A549 (cell line): ENCODE measurements around the gene KCNG3.

Experiments
- CHD2 ChIP-seq: fragments of 150-350 bp; IDR thresholded peaks from 2 replicates; pipeline ENCODE4 v1.6.1; 2014; ENCODE audit warnings: low read length; ENCODE audit not compliant: partially characterized antibody
- JUN ChIP-seq, 2 experiments: fragments of >200 bp; sonication (Bioruptor Twin); formaldehyde crosslinking; IDR thresholded peaks; 2 replicates in 1 of 2; 3 replicates in 1 of 2; pipeline ENCODE4 v1.6.1; 2016 to 2017
- MYC ChIP-seq: IDR thresholded peaks from 2 replicates; pipeline ENCODE4 v1.6.1; 2012; ENCODE audit warnings: mild to moderate bottlenecking, inconsistent platforms, low read length, improper control_type of control experiment, borderline replicate concordance
- POLR2A ChIP-seq: IDR thresholded peaks from 2 replicates; pipeline ENCODE4 v1.6.1; 2012; ENCODE audit warnings: mild to moderate bottlenecking, low read length
- RARB ChIP-seq: fragments of 250-450 bp; sonication (Bioruptor Pico); IDR thresholded peaks from 2 replicates; pipeline ENCODE4 v1.8.0; 2021; ENCODE audit warnings: mild to moderate bottlenecking, moderate library complexity
- TF ChIP-seq, protein P1 (sequence below): fragments of >200 bp; sonication (Bioruptor Twin); formaldehyde crosslinking; IDR thresholded peaks from 3 replicates; pipeline ENCODE4 v1.5.1; 2016

- TF ChIP-seq MYC: no peak
- TF ChIP-seq, protein P1, sequence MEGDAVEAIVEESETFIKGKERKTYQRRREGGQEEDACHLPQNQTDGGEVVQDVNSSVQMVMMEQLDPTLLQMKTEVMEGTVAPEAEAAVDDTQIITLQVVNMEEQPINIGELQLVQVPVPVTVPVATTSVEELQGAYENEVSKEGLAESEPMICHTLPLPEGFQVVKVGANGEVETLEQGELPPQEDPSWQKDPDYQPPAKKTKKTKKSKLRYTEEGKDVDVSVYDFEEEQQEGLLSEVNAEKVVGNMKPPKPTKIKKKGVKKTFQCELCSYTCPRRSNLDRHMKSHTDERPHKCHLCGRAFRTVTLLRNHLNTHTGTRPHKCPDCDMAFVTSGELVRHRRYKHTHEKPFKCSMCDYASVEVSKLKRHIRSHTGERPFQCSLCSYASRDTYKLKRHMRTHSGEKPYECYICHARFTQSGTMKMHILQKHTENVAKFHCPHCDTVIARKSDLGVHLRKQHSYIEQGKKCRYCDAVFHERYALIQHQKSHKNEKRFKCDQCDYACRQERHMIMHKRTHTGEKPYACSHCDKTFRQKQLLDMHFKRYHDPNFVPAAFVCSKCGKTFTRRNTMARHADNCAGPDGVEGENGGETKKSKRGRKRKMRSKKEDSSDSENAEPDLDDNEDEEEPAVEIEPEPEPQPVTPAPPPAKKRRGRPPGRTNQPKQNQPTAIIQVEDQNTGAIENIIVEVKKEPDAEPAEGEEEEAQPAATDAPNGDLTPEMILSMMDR: no peak
- TF ChIP-seq POLR2A: no peak
- no peak for TF ChIP-seq JUN (IDR thresholded peaks at IDR 0.05)
- no peak for TF ChIP-seq CHD2
- TF ChIP-seq RARB (CRISPR knock-in tag): no peak
Measured at GRCh38 chr2:42532397-42532796, 38.6 kb upstream of the KCNG3 start.
